ENCODE measurements around the gene NTN4.
"Not testable (repeated sequence)": the region's sequence is repeated elsewhere in the genome, so short reads cannot be mapped to it uniquely, and the experiment has no call there.

The NTN4 gene

GRCh38 chr12:95709152-95709551 is 81.4 kb downstream of the NTN4 start:
- no peak for DNase-seq (ENCODE audit: low spot score)

- no peak for DNase-seq (ENCODE audit: low spot score)
Measured at GRCh38 chr12:95705143-95705542, 85.4 kb downstream of the NTN4 start.

- DNase-seq (ENCODE audit: low spot score) = no peak
Measured at GRCh38 chr12:95703986-95704385, 86.6 kb downstream of the NTN4 start.

- no peak for DNase-seq (ENCODE audit: low spot score)
Measured at GRCh38 chr12:95701722-95702418, 88.7 kb downstream of the NTN4 start.

GRCh38 chr12:95701275-95701674 is 89.3 kb downstream of the NTN4 start:
- no peak for DNase-seq (ENCODE audit: low spot score)

- DNase-seq (ENCODE audit: low spot score) = no peak
Measured at GRCh38 chr12:95700316-95700785, 90.2 kb downstream of the NTN4 start.

- DNase-seq (ENCODE audit: low spot score) = no peak
Measured at GRCh38 chr12:95699579-95699978, 91.0 kb downstream of the NTN4 start.

GRCh38 chr12:95694136-95694535 is 96.4 kb downstream of the NTN4 start:
- no peak for DNase-seq (ENCODE audit: low spot score)

- no peak for DNase-seq (ENCODE audit: low spot score)
Measured at GRCh38 chr12:95693689-95694088, 96.9 kb downstream of the NTN4 start.

GRCh38 chr12:95690861-95691635 is 99.5 kb downstream of the NTN4 start:
- DNase-seq (ENCODE audit: low spot score) = no peak

- DNase-seq (ENCODE audit: low spot score) = no peak
Measured at GRCh38 chr12:95687937-95688336, 102.6 kb downstream of the NTN4 start.

GRCh38 chr12:95683418-95683817 is 107.1 kb downstream of the NTN4 start:
- no peak for DNase-seq (ENCODE audit: low spot score)

- no peak for DNase-seq (ENCODE audit: low spot score)
Measured at GRCh38 chr12:95681210-95681765, 109.3 kb downstream of the NTN4 start.

GRCh38 chr12:95678684-95679083 is 111.9 kb downstream of the NTN4 start:
- no peak for DNase-seq (ENCODE audit: low spot score)

- not testable (repeated sequence) for DNase-seq (ENCODE audit: low spot score)
Measured at GRCh38 chr12:95677782-95678181, 112.8 kb downstream of the NTN4 start.

- no peak for DNase-seq (ENCODE audit: low spot score)
Measured at GRCh38 chr12:95674631-95675030, 115.9 kb downstream of the NTN4 start.

GRCh38 chr12:95674163-95674562 is 116.4 kb downstream of the NTN4 start:
- DNase-seq (ENCODE audit: low spot score) = no peak

- DNase-seq (ENCODE audit: low spot score) = no peak
Measured at GRCh38 chr12:95673576-95673975, 117.0 kb downstream of the NTN4 start.

- no peak for DNase-seq (ENCODE audit: low spot score)
Measured at GRCh38 chr12:95672166-95672565, 118.4 kb downstream of the NTN4 start.

GRCh38 chr12:95671265-95671664 is 119.3 kb downstream of the NTN4 start:
- no peak for DNase-seq (ENCODE audit: low spot score)

- no peak for DNase-seq (ENCODE audit: low spot score)
Measured at GRCh38 chr12:95663525-95663924, 127.0 kb downstream of the NTN4 start.

- no peak for DNase-seq (ENCODE audit: low spot score)
Measured at GRCh38 chr12:95661360-95661759, 129.2 kb downstream of the NTN4 start.

GRCh38 chr12:95658386-95658785 is 132.2 kb downstream of the NTN4 start:
- DNase-seq (ENCODE audit: low spot score) = no peak

Data from RKO (cell line).